HCT116 (cell line): Measurements from ENCODE around the gene COMMD9. TPM values are rescaled to one million over a fixed set of nuclear protein-coding genes. Genes with fewer than 3 reads are reported as not detected.

Source experiments
- ATAC-seq: fragments of 200-7000 bp; cut with Tn5 transposase; 2 replicates; pipeline ENCODE4 v1.9.1; 2020; ENCODE audit warnings: mild to moderate bottlenecking, moderate library complexity
- BruUV-seq: library from RNA; stranded (reverse); fragments of 400-500 nt; replicated peaks from 2 replicates; lab custom pipeline; 2021; lab: Mats Ljungman, UMichigan
- CTCF ChIA-PET: fragments of 300-600 bp; sonication (Branson Sonifier 250); formaldehyde crosslinking; loops from one replicate; lab custom pipeline; 2021; ENCODE audit warnings: antibody characterized with exemption; lab: Charles Lee
- POLR2A ChIA-PET: fragments of 300-600, 350-600 bp; sonication (Branson Sonifier 250); formaldehyde crosslinking; loops from one replicate; lab custom pipeline; 2021; ENCODE audit warnings: antibody characterized with exemption; lab: Charles Lee
- RAD21 ChIA-PET, 2 experiments: fragments of 300-600 bp; sonication (Branson Sonifier 250); formaldehyde crosslinking; loops; one replicate each; lab custom pipeline; 2023; ENCODE audit warnings: low total read pairs in 2 of 2; ENCODE audit not compliant: uncharacterized antibody in 2 of 2, unreplicated experiment in 2 of 2, low non-redundant PET in 1 of 2; lab: Charles Lee
- DNase-seq: peaks from one replicate; pipeline ENCODE4 v3.0.0-alpha.2; 2010; ENCODE audit warnings: low read depth, low spot score
- H2AFZ ChIP-seq: fragments of 200-600 bp; shearing (Covaris generic), sonication (generic); 2 replicates; pipeline ENCODE4 v1.6.1; 2017; ENCODE audit warnings: low read depth, mixed run types, mixed read lengths, antibody characterized with exemption, low read length; ENCODE audit not compliant: poor library complexity, severe bottlenecking
- H3K27ac ChIP-seq: 2 replicates; pipeline ENCODE4 v1.5.1; 2012; ENCODE audit warnings: low read depth, low read length
- H3K27me3 ChIP-seq: fragments of 200-600 bp; sonication (generic); 2 replicates; pipeline ENCODE4 v1.6.1; 2016; ENCODE audit warnings: mixed run types, low read length, mixed read lengths; ENCODE audit not compliant: insufficient read depth
- H3K36me3 ChIP-seq, 2 experiments: fragments of 200-500 bp in 1 of 2; fragments of 200-600 bp in 1 of 2; sonication (Bioruptor generic) in 1 of 2; sonication (generic) in 1 of 2; 2 replicates each; pipeline versions ENCODE4 v1.5.1 to v1.6.1; 2014 to 2016; ENCODE audit warnings: low read length in 2 of 2, inconsistent platforms in 1 of 2, mixed read lengths in 1 of 2, mixed run types in 1 of 2; ENCODE audit not compliant: insufficient read depth in 2 of 2, control insufficient read depth in 1 of 2
- H3K4me1 ChIP-seq, 2 experiments: fragments of 200-600 bp in 1 of 2; sonication (generic) in 1 of 2; 2 replicates each; pipeline versions ENCODE4 v1.5.1 to v1.6.1; 2012 to 2017; ENCODE audit warnings: low read length in 2 of 2, inconsistent platforms in 1 of 2, mild to moderate bottlenecking in 1 of 2, mixed read lengths in 1 of 2, mixed run types in 1 of 2, moderate library complexity in 1 of 2; ENCODE audit not compliant: insufficient read depth in 2 of 2, control insufficient read depth in 1 of 2
- H3K4me2 ChIP-seq: fragments of 200-600 bp; sonication (generic); 2 replicates; pipeline ENCODE4 v1.6.1; 2017; ENCODE audit warnings: mixed run types, low read length, mixed read lengths
- H3K4me3 ChIP-seq, 2 experiments: fragments of 200-600 bp in 1 of 2; sonication (generic) in 1 of 2; replicated peaks in 1 of 2; 2 replicates each; pipeline ENCODE4 v1.5.1; 2011 to 2016; ENCODE audit warnings: low read length in 2 of 2, control low read depth in 1 of 2, low read depth in 1 of 2, mild to moderate bottlenecking in 1 of 2, mixed read lengths in 1 of 2, mixed run types in 1 of 2
- H3K79me2 ChIP-seq: fragments of 200-600 bp; sonication (generic); 2 replicates; pipeline ENCODE4 v1.6.1; 2017; ENCODE audit warnings: mild to moderate bottlenecking, mixed run types, low read length, moderate library complexity, mixed read lengths; ENCODE audit not compliant: insufficient read depth
- H3K9ac ChIP-seq: fragments of 200-600 bp; sonication (generic); 2 replicates; pipeline ENCODE4 v1.6.1; 2016; ENCODE audit warnings: low read length, mixed read lengths
- H3K9me2 ChIP-seq: fragments of 200-600 bp; sonication (generic), shearing (Covaris generic); 2 replicates; pipeline ENCODE4 v1.6.1; 2017; ENCODE audit warnings: mixed run types, mild to moderate bottlenecking, moderate library complexity; ENCODE audit not compliant: insufficient read depth
- H3K9me3 ChIP-seq, 2 experiments: fragments of 200-500 bp in 1 of 2; fragments of 200-600 bp in 1 of 2; sonication (Bioruptor generic) in 1 of 2; sonication (generic) in 1 of 2; 2 replicates each; pipeline ENCODE4 v1.6.1; 2014 to 2017; ENCODE audit warnings: low read length in 2 of 2, mixed read lengths in 2 of 2, inconsistent platforms in 1 of 2, low read depth in 1 of 2, mild to moderate bottlenecking in 1 of 2, mixed run types in 1 of 2, moderate library complexity in 1 of 2; ENCODE audit not compliant: control insufficient read depth in 1 of 2, insufficient read depth in 1 of 2
- H4K20me1 ChIP-seq: fragments of 200-600 bp; sonication (generic), shearing (Covaris generic); 2 replicates; pipeline ENCODE4 v1.6.1; 2017; ENCODE audit warnings: mixed run types, mild to moderate bottlenecking, moderate library complexity; ENCODE audit not compliant: insufficient read depth
- CEBPB ChIP-seq: IDR thresholded peaks from 2 replicates; pipeline ENCODE4 v1.6.1; 2012; ENCODE audit warnings: low read depth
- CTCF ChIP-seq, 3 experiments: fragments of 200-600 bp in 1 of 3; sonication (generic) in 1 of 3; IDR thresholded peaks in 2 of 3; conservative IDR thresholded peaks in 1 of 3; 2 replicates each; pipeline ENCODE4 v1.5.1; 2012 to 2017; ENCODE audit warnings: low read depth in 2 of 3, low read length in 2 of 3, antibody characterized with exemption in 1 of 3, borderline replicate concordance in 1 of 3, control low read depth in 1 of 3, mild to moderate bottlenecking in 1 of 3, mixed read lengths in 1 of 3, mixed run types in 1 of 3, moderate library complexity in 1 of 3; ENCODE audit not compliant: insufficient read depth in 1 of 3
- MAX ChIP-seq: IDR thresholded peaks from 2 replicates; pipeline ENCODE4 v1.6.1; 2012
- POLR2A ChIP-seq: IDR thresholded peaks from 2 replicates; pipeline ENCODE4 v1.7.0; 2011; ENCODE audit warnings: borderline replicate concordance; ENCODE audit not compliant: insufficient read depth, insufficient read length; ENCODE audit errors: extremely low read depth
- POLR2AphosphoS5 ChIP-seq: IDR thresholded peaks from 2 replicates; pipeline ENCODE4 v1.6.1; 2011; ENCODE audit warnings: mild to moderate bottlenecking, low read depth, low read length, moderate library complexity
- RAD21 ChIP-seq: IDR thresholded peaks from 2 replicates; pipeline ENCODE4 v1.6.1; 2012; ENCODE audit warnings: low read depth, mild to moderate bottlenecking
- SRF ChIP-seq: IDR thresholded peaks from 2 replicates; pipeline ENCODE4 v1.6.1; 2012; ENCODE audit warnings: low read depth
- intact Hi-C: fragments of 100-400 bp; cut with micrococcal nuclease; formaldehyde crosslinking; loops from 2 replicates; pipeline ENCODE4 v1.10.0; 2022
- total RNA-seq: library from RNA; stranded (reverse); gene quantifications from one replicate; pipeline ENCODE4 v1.2.1, GENCODE V29; 2021; ENCODE audit not compliant: unreplicated experiment

Gene COMMD9
- total RNA-seq, 1 experiment from 2014 or later: 33.3 TPM

DNA sequence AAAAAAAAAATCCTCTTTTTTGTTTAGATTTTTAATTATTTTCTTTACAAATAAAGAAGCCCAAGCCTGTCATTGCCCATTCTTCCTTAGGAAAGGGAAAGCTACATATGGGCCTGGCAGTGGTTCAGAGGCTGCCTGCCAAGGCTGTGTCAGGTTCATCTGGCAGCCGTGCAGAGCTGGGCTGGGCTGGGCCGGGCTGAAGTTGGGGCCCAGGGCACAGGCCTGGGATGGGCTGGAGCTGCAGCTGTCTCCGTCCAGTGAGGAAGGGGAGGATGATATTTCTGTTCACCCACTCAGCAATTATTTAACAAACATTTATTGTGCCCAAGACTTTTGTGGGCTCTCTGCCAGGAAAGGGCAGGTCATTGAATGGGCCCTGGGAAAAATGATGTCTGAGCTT lies 11.4 kb upstream of the COMMD9 start (continued):
- TF ChIP-seq CTCF (IDR thresholded peaks at IDR 0.05 in 2 of 3, conservative IDR thresholded peaks at IDR 0.05 in 1 of 3; ENCODE audit: borderline replicate concordance in 1 of 3, insufficient read depth in 1 of 3, low read depth in 2 of 3, low read length in 2 of 3): no peak

- POLR2A ChIA-PET: no interaction called here
- Histone ChIP-seq H2AFZ (no peak overlapping the region), H3K9me3 (no peaks in the 10 kb centered on the region), H3K4me3 (no peak overlapping the region), H4K20me1 (no peaks in the 10 kb centered on the region), H3K4me1 (no peaks in the 10 kb centered on the region), H3K27ac (no peak overlapping the region)
- intact Hi-C loops: loop anchor here (10.0 kb wide), 1 partner anchor 328 kb away; no protein-coding TSS in a partner anchor
- TF ChIP-seq POLR2AphosphoS5: no peak
- no peak for TF ChIP-seq RAD21
- TF ChIP-seq MAX: no peak
- no peak for TF ChIP-seq POLR2A
- TF ChIP-seq SRF: no peak
- no peak for TF ChIP-seq CEBPB
- TF ChIP-seq, all 23 proteins: peak for 0
- Histone ChIP-seq H3K9ac (no peak overlapping the region), H3K4me2 (no peak overlapping the region), H3K36me3 (no peaks in the 10 kb centered on the region), H3K27me3 (no peaks in the 10 kb centered on the region), H3K9me2 (no peaks in the 10 kb centered on the region), H3K79me2 (no peaks in the 10 kb centered on the region)
- no TSS peak for BruUV-seq
- RAD21 ChIA-PET: no interaction called here
- DNase-seq (no peak), ATAC-seq (no peak)
- CTCF ChIA-PET: interaction anchor here (1.0 to 1.1 kb wide), 2 partner anchors 10 to 182 kb away, joined by 3 to 4 read pairs; no protein-coding TSS in a partner anchor
Measured at GRCh38 chr11:36296884-36297543, 7.8 kb upstream of the COMMD9 start.
